Measurements from ENCODE around the gene ZNF135.

The ZNF135 gene

GRCh38 chr19:58096884-58097283, 37.8 kb downstream of the ZNF135 start:
- no peak for DNase-seq

DNA sequence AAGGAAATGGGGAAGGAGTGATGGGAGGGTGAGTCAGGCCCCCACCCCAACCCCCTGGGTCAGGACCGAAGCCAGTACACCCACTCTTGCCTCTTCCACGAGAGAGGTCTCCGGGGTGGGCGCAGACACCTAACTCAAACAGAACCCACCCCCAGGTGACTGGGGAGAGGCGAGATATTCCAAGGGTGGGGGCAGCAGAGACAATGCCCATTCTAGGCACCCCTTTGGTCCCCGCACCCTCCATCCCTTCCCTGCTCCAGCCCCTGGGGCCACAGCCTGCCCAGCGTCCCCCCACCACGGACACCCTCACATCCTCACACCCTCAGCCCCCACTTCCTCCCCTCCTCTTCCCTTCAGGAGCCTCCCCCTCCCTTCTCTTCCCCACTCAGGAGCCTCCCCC, 38.3 kb downstream of the ZNF135 start:
- no peak for DNase-seq

DNA sequence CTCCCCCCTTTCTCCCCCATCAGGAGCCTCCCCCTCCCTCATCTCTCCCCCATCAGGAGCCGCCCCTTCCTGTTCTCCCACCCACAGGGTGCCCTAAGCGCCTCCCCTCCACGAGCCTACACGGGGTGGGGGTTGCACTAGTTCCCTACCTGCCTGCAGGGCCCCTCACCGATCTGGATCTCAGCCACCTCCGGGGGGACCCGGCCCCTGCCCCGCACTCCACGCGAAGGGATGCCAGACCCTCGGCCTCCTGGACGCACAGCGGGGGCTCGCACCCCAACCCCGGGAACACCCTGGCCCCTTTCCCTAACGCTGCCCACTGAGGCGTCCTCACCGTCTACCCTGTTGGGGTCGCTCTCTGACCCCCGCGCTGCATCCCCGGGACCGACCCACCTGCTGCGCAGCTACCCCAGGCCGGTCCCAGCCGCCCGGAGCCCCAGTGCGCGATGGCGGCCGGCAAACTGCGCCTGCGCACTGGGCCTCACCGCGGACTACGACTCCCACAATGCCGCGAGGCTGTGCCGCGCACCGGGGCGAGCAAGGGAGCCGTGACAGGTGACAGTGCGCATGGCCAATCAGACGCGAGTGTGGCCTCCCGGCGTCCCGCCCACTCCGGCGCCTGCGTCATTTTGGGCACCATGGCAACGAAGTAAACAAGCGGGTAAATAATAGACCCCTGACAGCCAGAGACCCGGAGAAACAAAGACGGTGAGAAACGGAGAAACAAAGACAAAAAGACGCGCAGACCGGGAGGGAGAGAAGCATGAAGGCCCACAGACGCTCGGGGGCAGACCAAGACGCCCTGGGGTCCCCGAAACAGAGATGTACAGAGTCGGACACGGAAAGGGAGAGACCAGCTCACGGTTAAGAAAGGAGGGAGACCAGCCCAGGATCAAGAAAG, 38.9 kb downstream of the ZNF135 start, which contains the start of gene ZSCAN18:
ZSCAN18 (minus strand) TSS at position 451 of the 901 bp plus-strand sequence. CDS start 7,964 bp downstream, outside the sequence.
- peak; percentile 98 for DNase-seq

DNA sequence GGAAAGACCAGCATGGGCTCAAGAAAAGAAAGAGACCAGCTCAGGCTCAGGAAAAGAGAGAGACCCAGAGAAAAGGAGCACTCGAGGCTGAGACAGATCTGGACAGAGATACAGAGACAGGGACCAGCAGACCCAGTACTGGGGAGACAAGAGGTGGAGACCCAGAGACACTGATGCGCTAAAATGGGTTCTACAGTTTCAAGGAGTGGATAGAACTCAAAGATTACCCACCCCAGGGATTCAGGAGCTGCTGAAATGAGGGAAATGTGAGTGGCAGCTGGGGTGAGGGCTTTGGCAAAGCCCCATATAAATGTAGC, 39.6 kb downstream of the ZNF135 start:
- DNase-seq = no peak

GRCh38 chr19:58107778-58108545, 48.9 kb downstream of the ZNF135 start:
- no peak for DNase-seq

DNA sequence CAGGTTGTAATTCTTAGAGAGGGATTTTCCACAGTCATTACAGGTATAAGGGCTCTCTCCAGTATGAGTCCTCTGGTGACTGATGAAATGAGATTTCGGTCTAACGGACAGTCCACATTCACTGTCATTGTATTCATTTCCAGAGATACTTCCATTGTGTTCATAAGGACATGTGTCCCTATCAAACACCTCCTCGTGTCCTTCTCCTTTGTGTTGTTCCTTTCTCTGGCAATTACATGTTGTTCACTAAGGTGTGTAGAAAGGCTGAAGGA, 49.4 kb downstream of the ZNF135 start:
- no peak for DNase-seq

- no peak for DNase-seq
Observed at GRCh38 chr19:58117841-58118575, 58.9 kb downstream of the ZNF135 start.

DNA sequence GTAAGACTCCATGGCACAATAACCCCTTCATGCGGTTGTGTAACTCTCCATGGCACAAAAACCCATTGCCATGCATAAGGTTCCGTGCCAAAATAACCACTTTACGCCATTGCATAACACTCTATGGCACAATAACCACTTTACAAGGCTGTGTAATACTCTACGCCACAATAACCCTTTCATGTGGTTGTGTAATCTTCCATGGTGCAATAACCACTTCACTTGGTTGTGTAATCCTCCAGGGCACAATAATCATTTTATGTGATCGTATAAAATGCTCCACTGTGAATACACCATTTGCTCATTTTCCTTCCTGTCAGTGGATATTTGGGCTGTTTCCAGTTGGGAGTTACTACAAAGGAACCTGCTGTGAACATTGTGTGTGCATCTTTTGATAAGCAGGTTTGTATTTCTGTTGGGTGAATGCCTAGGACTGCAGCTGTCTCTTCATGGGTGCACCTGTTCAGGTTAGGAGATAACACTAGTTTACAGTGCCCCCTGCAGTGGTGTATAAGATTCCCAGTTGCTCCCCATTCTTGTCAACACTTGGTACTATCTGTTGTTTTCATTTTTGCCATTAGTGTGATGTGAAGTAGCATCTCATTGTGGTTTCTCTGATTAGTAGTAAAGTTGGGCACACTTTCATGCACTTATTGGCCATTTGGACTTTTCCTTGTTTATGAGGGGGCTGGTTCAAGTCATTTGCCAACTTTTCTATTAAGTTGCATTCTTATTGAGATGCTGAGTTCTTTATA, 60.1 kb downstream of the ZNF135 start:
- no peak for DNase-seq
